Fibroblast of skin of right biceps (primary cell): ENCODE data around the gene WDR86.

Experiments
- DNase-seq: peaks from one replicate; pipeline ENCODE4 v3.0.0-alpha.2; 2013

Gene WDR86, protein sequence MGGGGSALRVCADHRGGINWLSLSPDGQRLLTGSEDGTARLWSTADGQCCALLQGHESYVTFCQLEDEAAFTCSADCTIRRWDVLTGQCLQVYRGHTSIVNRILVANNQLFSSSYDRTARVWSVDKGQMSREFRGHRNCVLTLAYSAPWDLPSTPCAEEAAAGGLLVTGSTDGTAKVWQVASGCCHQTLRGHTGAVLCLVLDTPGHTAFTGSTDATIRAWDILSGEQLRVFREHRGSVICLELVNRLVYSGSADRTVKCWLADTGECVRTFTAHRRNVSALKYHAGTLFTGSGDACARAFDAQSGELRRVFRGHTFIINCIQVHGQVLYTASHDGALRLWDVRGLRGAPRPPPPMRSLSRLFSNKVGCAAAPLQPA

GRCh38 chr7:151409667-151410404, at the start of gene WDR86:
Gene WDR86 (minus strand): TSS chr7:151410038. CDS start chr7:151409589, 449 bp downstream.
- DNase-seq: no peak

GRCh38 chr7:151457534-151457933, 47.7 kb upstream of the WDR86 start:
- no peak for DNase-seq

DNA sequence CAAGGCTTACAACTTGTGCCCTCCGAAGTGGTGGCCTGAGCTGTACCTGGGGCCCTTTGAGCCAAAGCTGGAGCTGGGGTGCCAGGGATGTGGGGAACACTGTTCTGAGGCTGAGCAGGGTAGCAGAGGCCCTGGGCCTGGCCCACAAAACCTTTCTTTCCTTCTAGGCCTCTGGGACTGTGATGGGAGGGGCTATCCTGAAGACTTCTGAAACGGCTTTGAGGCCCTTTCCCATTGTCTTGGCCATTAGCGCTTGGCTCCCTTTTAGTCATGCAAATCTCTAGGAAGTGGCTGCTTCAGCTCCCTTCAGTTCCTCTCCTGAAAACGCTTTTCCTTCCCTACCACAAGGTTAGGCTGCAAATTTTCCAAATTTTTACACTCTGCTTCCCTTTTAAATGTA, 46.9 kb upstream of the WDR86 start:
- DNase-seq: no peak

- DNase-seq: no peak
Observed at GRCh38 chr7:151456276-151456675, 46.4 kb upstream of the WDR86 start.

- DNase-seq: no peak
Observed at GRCh38 chr7:151455690-151456089, 45.9 kb upstream of the WDR86 start.

DNA sequence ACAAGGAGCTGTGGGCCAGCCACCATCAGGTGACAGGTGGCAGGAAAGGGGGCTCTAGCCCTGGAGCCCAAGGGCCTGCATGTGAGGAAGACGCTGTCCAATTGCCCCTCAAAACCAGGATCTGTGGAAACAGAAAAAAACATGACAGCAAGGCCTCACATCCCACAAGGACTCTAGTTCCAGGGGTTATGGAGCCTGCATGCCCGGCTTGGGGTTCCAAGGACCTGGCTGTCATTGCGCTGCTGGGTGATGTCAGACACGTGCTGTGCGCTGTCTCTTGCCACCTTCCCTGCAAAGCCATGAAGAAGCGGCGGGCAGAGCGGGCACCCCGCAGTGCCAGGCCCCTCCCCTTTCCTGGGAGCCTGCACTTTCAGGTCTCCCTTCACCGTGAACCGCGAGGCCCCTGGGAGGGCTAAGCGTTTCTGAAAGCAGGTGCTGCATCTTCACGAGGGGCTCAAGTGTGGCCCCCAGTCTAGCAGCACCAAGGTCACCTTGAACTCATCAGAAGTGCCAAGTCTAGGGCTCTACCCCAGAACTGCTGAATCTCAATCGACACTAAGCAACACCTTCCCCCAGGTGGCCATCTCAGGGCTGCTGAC, 45.2 kb upstream of the WDR86 start:
- no peak for DNase-seq

DNA sequence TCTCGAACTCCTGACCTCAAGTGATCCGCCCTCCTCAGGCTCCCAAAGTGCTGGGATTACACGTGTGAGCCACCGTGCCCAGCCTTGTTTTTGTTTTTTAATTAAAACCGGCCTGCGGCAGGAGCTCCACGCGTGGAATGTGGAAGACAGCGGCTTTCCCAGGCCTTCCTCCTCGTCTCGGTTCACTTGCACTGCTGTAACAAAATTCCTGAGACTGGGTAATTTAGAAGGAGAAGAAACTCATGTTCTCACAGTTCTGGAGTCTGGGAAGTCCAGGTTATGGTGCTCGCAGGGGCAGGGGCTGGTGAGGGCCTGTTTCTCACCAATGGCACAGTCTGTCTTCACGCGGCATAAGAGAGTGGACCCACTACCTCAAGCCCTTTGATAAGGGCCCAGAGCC, 44.5 kb upstream of the WDR86 start:
- peak; percentile 39 for DNase-seq

GRCh38 chr7:151453326-151453791, 43.5 kb upstream of the WDR86 start:
- DNase-seq: no peak

DNA sequence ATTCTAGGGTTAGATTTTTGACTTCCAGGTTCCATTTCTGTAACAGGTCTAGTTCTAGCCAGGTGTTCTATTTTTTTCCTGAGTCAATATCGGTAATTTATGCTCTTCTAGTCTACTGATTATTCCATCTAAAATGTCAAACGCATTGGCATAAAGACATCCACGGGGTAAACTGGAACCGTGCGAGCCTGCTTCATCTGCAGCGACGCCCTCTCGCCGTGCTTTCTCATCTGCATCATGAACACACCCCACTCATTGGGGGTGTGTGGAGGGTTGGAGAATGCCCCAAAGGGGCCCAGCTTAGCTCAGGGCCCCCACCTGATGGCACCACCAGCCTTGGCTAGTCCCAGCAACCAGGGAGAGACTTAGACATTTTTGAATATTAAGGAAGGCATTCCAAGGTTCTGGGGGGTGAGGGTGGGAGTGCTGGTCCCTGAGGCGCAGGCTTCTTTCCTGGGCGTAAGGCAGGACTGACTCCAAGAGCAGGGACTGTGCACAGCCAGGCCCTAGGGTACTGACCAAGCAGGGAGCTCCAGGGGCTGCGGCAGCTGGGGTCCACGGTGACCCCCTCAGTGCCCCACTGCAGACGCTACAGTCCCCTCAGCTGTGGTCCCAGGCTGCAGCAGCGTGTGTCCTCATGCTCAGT, 43.0 kb upstream of the WDR86 start:
- no peak for DNase-seq

- no peak for DNase-seq
Observed at GRCh38 chr7:151451626-151452571, 42.1 kb upstream of the WDR86 start.

DNA sequence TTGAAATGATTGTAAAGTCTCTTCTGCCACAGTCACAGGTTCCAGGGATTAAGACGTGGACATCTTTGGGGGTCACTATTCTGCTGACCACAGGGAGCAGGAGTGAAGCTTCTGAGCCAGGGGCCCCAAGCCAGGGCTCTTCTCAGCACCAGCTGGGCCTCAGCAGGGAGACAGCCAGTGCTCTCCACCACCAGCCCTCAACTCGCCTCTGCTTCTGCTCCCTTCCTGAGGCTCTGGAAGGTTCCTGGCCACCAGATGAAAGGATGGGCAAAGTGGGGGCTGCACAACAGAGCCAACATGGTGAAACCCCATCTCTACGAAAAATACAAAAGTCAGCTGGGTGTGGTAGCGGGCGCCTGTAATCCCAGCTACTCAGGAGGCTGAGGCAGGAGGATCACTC, 41.3 kb upstream of the WDR86 start:
- no peak for DNase-seq

GRCh38 chr7:151449990-151450389, 40.2 kb upstream of the WDR86 start:
- DNase-seq: no peak

- DNase-seq: peak; percentile 62
Observed at GRCh38 chr7:151448261-151449252, 38.7 kb upstream of the WDR86 start.

DNA sequence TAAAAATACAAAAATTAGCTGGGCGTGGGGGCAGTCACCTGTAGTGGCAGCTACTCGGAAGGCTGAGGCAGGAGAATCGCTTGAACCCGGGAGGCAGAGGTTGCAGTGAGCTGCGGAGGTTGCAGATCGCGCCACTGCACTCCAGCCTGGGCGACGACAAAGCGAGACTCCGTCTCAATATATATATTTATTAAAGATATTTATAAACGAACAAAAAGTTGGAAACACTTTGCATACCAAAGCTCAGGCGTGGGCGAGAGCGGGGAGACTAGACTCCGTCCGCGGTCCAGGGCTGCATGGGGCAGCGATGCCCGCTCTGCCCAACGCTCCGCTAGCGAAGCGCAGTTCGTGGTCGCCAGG, 38.0 kb upstream of the WDR86 start:
- DNase-seq: no peak

DNA sequence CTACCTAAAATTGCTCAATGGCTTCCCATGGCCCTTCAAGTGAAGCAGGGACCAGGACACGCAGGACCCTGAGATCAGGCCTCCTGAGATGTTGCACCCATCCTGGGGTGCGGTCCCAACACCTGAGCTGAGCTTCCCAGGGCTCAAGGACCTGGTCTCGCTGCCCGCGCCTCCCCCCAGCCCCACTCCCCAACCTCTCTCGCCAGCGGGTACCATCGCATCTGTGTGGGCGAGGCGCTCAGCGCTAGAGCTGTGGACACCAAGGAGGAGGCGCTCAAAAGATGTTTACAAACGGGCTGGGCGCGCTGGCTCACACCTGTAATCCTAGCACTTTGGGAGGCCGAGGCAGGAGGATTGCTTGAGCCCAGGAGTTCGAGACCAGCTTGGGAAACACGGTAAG, 37.5 kb upstream of the WDR86 start:
- DNase-seq: no peak

GRCh38 chr7:151446412-151446811, 36.6 kb upstream of the WDR86 start:
- no peak for DNase-seq

DNA sequence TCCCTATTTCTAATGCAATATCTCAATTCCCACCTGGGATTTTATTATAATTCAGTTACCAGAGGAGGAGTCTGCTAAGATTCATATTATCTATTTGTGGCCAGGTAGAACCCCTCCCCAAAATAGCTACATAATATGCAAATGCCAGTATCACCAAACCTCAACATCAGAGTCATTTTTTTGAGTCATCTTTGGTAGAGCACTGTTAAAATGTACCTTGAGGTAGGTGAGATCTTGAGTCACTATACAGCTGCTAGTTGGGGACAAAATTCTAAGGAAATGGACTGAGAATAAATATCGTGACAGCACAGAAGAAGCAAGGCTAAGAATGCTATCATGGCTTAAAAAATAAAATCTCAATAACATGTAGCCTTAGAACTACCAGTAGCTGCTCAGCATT, 34.8 kb upstream of the WDR86 start:
- no peak for DNase-seq

GRCh38 chr7:151442776-151443496, 33.1 kb upstream of the WDR86 start:
- no peak for DNase-seq

GRCh38 chr7:151440799-151441445, 31.1 kb upstream of the WDR86 start:
- no peak for DNase-seq
